H1 (cell line): Measurements from ENCODE around the gene PFDN4. TPM values are rescaled to one million over a fixed set of nuclear protein-coding genes. Genes with fewer than 3 reads are reported as not detected.

ENCODE experiments used
- CTCF ChIA-PET: fragments of 300-600 bp; sonication (Branson Sonifier 250); formaldehyde crosslinking; loops from one replicate; lab custom pipeline; 2021; ENCODE audit not compliant: partially characterized antibody; lab: Charles Lee
- POLR2A ChIA-PET: fragments of 300-600 bp; sonication (Branson Sonifier 250); formaldehyde crosslinking; loops from one replicate; lab custom pipeline; 2021; ENCODE audit warnings: inconsistent platforms; ENCODE audit not compliant: partially characterized antibody; lab: Charles Lee
- DNase-seq, 2 experiments: peaks; one replicate each; pipeline versions ENCODE4 v3.0.0 to v3.0.0-alpha.2; 2010 to 2022; ENCODE audit warnings: low spot score in 2 of 2, low read depth in 1 of 2, mixed read lengths in 1 of 2
- FAIRE-seq: peaks from 2 replicates; lab custom pipeline; 2011; peaks lifted over from hg19 to GRCh38; lab: Jason Lieb, UNC
- H2AFZ ChIP-seq: 2 replicates; pipeline ENCODE4 v1.8.1; 2012; ENCODE audit warnings: low read length, inconsistent platforms
- H2AK5ac ChIP-seq: 2 replicates; pipeline ENCODE4 v1.6.1; 2013; ENCODE audit warnings: low read depth, low read length
- H2BK120ac ChIP-seq: replicated peaks from 2 replicates; pipeline ENCODE3; 2013; ENCODE audit warnings: low read depth, low read length, inconsistent platforms
- H2BK12ac ChIP-seq: 2 replicates; pipeline ENCODE4 v1.6.1; 2013; ENCODE audit warnings: low read depth, low read length
- H2BK15ac ChIP-seq: 2 replicates; pipeline ENCODE4 v1.6.1; 2013; ENCODE audit warnings: low read length
- H2BK20ac ChIP-seq: 2 replicates; pipeline ENCODE4 v1.6.1; 2013; ENCODE audit warnings: low read length
- H2BK5ac ChIP-seq: 2 replicates; pipeline ENCODE4 v1.6.1; 2013; ENCODE audit warnings: low read depth, low read length
- H3K14ac ChIP-seq: 2 replicates; pipeline ENCODE4 v1.6.1; 2013; ENCODE audit warnings: inconsistent platforms; ENCODE audit not compliant: insufficient read length
- H3K18ac ChIP-seq: 2 replicates; pipeline ENCODE4 v1.6.1; 2013; ENCODE audit warnings: low read length; ENCODE audit errors: extremely low read depth
- H3K23ac ChIP-seq: 2 replicates; pipeline ENCODE4 v1.6.1; 2013; ENCODE audit warnings: inconsistent platforms; ENCODE audit not compliant: insufficient read length
- H3K23me2 ChIP-seq: 2 replicates; pipeline ENCODE4 v1.6.1; 2013; ENCODE audit warnings: low read depth, low read length
- H3K27ac ChIP-seq: 2 replicates; pipeline ENCODE4 v1.6.1; 2011; ENCODE audit warnings: low read depth, low read length, inconsistent platforms
- H3K27me3 ChIP-seq, 4 experiments: replicated peaks in 1 of 4; 1 replicate in 1 of 4; 2 replicates in 3 of 4; pipeline versions ENCODE4 v1.6.1 to v1.8.1; 2011 to 2013; ENCODE audit warnings: low read length in 3 of 4, mild to moderate bottlenecking in 3 of 4, inconsistent platforms in 2 of 4, mixed read lengths in 2 of 4, moderate library complexity in 1 of 4; ENCODE audit not compliant: control insufficient read depth in 3 of 4, insufficient read depth in 3 of 4; ENCODE audit errors: extremely low read depth in 1 of 4
- H3K36me3 ChIP-seq, 4 experiments: 2 replicates each; pipeline versions ENCODE4 v1.6.1 to v1.8.1; 2011 to 2013; ENCODE audit warnings: mild to moderate bottlenecking in 4 of 4, low read length in 3 of 4, moderate library complexity in 2 of 4, control low read depth in 1 of 4, inconsistent platforms in 1 of 4; ENCODE audit not compliant: insufficient read depth in 4 of 4, control insufficient read depth in 2 of 4
- H3K4ac ChIP-seq: replicated peaks from 2 replicates; pipeline ENCODE3; 2013; ENCODE audit warnings: low read length, low read depth, mixed read lengths, inconsistent platforms; ENCODE audit not compliant: insufficient read length
- H3K4me1 ChIP-seq, 4 experiments: replicated peaks in 1 of 4; 1 replicate in 1 of 4; 2 replicates in 3 of 4; pipeline versions ENCODE4 v1.6.1 to v1.8.1; 2011 to 2013; ENCODE audit warnings: low read length in 3 of 4, inconsistent platforms in 2 of 4, mixed read lengths in 1 of 4; ENCODE audit not compliant: insufficient read depth in 4 of 4, control insufficient read depth in 3 of 4
- H3K4me2 ChIP-seq, 2 experiments: 2 replicates each; pipeline versions ENCODE4 v1.6.1 to v1.8.1; 2011 to 2013; ENCODE audit warnings: low read depth in 2 of 2, low read length in 2 of 2, control low read depth in 1 of 2, inconsistent platforms in 1 of 2, mild to moderate bottlenecking in 1 of 2; ENCODE audit not compliant: insufficient read depth in 1 of 2
- H3K4me3 ChIP-seq, 4 experiments: fragments of 200-600, 300-600 bp in 1 of 4; sonication (generic), shearing (Covaris generic), sonication (Bioruptor Twin) in 1 of 4; 2 replicates each; pipeline versions ENCODE4 v1.5.1 to v1.8.1; 2011 to 2016; ENCODE audit warnings: low read length in 4 of 4, low read depth in 3 of 4, control low read depth in 2 of 4, inconsistent platforms in 2 of 4, mild to moderate bottlenecking in 2 of 4, mixed read lengths in 1 of 4, moderate library complexity in 1 of 4; ENCODE audit not compliant: insufficient read depth in 2 of 4; ENCODE audit errors: extremely low read depth in 1 of 4
- H3K56ac ChIP-seq: replicated peaks from 2 replicates; pipeline ENCODE3; 2013; ENCODE audit warnings: low read depth, mild to moderate bottlenecking, mixed read lengths, low read length, inconsistent platforms; ENCODE audit not compliant: insufficient read length
- H3K79me1 ChIP-seq: 2 replicates; pipeline ENCODE4 v1.6.1; 2013; ENCODE audit warnings: low read depth, low read length, control low read depth
- H3K79me2 ChIP-seq, 2 experiments: 2 replicates each; pipeline versions ENCODE4 v1.6.1 to v1.8.1; 2012 to 2013; ENCODE audit warnings: low read length in 2 of 2, mild to moderate bottlenecking in 2 of 2, inconsistent platforms in 1 of 2; ENCODE audit not compliant: insufficient read depth in 2 of 2, control insufficient read depth in 1 of 2
- H3K9ac ChIP-seq, 4 experiments: replicated peaks in 1 of 4; 1 replicate in 1 of 4; 2 replicates in 3 of 4; pipeline versions ENCODE4 v1.6.1 to v1.8.1; 2011 to 2013; ENCODE audit warnings: low read depth in 3 of 4, low read length in 3 of 4, control low read depth in 2 of 4, mild to moderate bottlenecking in 2 of 4, moderate library complexity in 2 of 4, inconsistent platforms in 1 of 4; ENCODE audit errors: extremely low read depth in 1 of 4
- H3K9me3 ChIP-seq, 2 experiments: 2 replicates each; pipeline versions ENCODE4 v1.6.1 to v1.8.1; 2012 to 2013; ENCODE audit warnings: mild to moderate bottlenecking in 2 of 2, moderate library complexity in 2 of 2, control low read depth in 1 of 2, inconsistent platforms in 1 of 2, low read depth in 1 of 2, low read length in 1 of 2, mixed read lengths in 1 of 2; ENCODE audit not compliant: insufficient read depth in 2 of 2
- H4K20me1 ChIP-seq, 2 experiments: replicated peaks in 1 of 2; 2 replicates each; pipeline versions ENCODE3 to v1.8.1; 2011 to 2013; ENCODE audit warnings: inconsistent platforms in 2 of 2, low read length in 2 of 2, mild to moderate bottlenecking in 1 of 2; ENCODE audit not compliant: insufficient read depth in 2 of 2, control insufficient read depth in 1 of 2
- H4K5ac ChIP-seq: 2 replicates; pipeline ENCODE4 v1.6.1; 2013; ENCODE audit warnings: low read length, low read depth, mixed read lengths, inconsistent platforms; ENCODE audit not compliant: insufficient read length
- H4K8ac ChIP-seq: 2 replicates; pipeline ENCODE4 v1.8.0; 2013; ENCODE audit warnings: mild to moderate bottlenecking, moderate library complexity, low read length, inconsistent platforms; ENCODE audit not compliant: insufficient read depth; ENCODE audit errors: extremely low read depth
- H4K91ac ChIP-seq: replicated peaks from 2 replicates; pipeline ENCODE3; 2013; ENCODE audit warnings: low read length, mixed read lengths, inconsistent platforms; ENCODE audit not compliant: insufficient read length
- CTBP2 ChIP-seq: IDR thresholded peaks from 2 replicates; pipeline ENCODE4 v1.7.0; 2011; ENCODE audit warnings: borderline replicate concordance, mild to moderate bottlenecking, moderate library complexity, mixed read lengths, low read length; ENCODE audit not compliant: insufficient read depth, insufficient read length
- FOSL1 ChIP-seq: IDR thresholded peaks from 2 replicates; pipeline ENCODE4 v1.6.1; 2011; ENCODE audit warnings: mild to moderate bottlenecking, low read depth, low read length, moderate library complexity; ENCODE audit not compliant: insufficient read depth
- KDM4A ChIP-seq: IDR thresholded peaks from one replicate; pipeline ENCODE4 v1.7.1; 2012; ENCODE audit warnings: low read depth, mild to moderate bottlenecking, moderate library complexity, low read length, inconsistent platforms; ENCODE audit not compliant: severe bottlenecking
- RAD21 ChIP-seq, 2 experiments: IDR thresholded peaks in 1 of 2; conservative IDR thresholded peaks in 1 of 2; 2 replicates each; pipeline ENCODE4 v1.6.1; 2011; ENCODE audit warnings: low read depth in 2 of 2, low read length in 2 of 2, improper control_type of control experiment in 1 of 2, inconsistent platforms in 1 of 2, mild to moderate bottlenecking in 1 of 2, moderate library complexity in 1 of 2
- SP2 ChIP-seq: IDR thresholded peaks from 2 replicates; pipeline ENCODE4 v1.6.1; 2012; ENCODE audit warnings: mild to moderate bottlenecking, low read length, inconsistent platforms
- SUZ12 ChIP-seq: fragments of 200-600 bp; sonication (generic); IDR thresholded peaks from 2 replicates; pipeline ENCODE4 v1.6.1; 2012; ENCODE audit warnings: mild to moderate bottlenecking, inconsistent platforms, low read length, moderate library complexity, mixed read lengths
- polyA plus RNA-seq, 7 experiments: library from polyadenylated mRNA; depleted of rRNA in 3 of 7; stranded (reverse) in 5 of 7; unstranded in 2 of 7; fragments of >200 nt in 5 of 7; fragments of 200-250 nt in 2 of 7; gene quantifications; 1 replicate in 5 of 7; 2 replicates in 1 of 7; 4 replicates in 1 of 7; pipeline versions ENCODE4 v1.2.1 to v1.2.3, GENCODE V29; 2011 to 2013; ENCODE audit warnings: missing spikeins in 2 of 7, mixed read lengths in 2 of 7
- total RNA-seq: library from RNA; stranded (reverse); fragmentation: NEBNext Ultra II Directional; extraction: Animal tissue kit (Norgen Biotek cat#: 25700); gene quantifications from 2 replicates; pipeline ENCODE4 v1.2.1, GENCODE V29; 2021
- TF ChIP-seq, protein P1 (sequence below): IDR thresholded peaks from 2 replicates; pipeline ENCODE4 v1.6.1; 2012; ENCODE audit warnings: inconsistent platforms
- TF ChIP-seq, protein P2 (sequence below): IDR thresholded peaks from 2 replicates; pipeline ENCODE4 v1.6.1; 2011; ENCODE audit warnings: low read length, improper control_type of control experiment

PFDN4 gene
- total and polyA plus RNA-seq, 2 of the 8 experiments (the other 6 are each of a cell fraction or from before 2014, with no cell fraction given) = 41.9 to 96.8 TPM

DNA sequence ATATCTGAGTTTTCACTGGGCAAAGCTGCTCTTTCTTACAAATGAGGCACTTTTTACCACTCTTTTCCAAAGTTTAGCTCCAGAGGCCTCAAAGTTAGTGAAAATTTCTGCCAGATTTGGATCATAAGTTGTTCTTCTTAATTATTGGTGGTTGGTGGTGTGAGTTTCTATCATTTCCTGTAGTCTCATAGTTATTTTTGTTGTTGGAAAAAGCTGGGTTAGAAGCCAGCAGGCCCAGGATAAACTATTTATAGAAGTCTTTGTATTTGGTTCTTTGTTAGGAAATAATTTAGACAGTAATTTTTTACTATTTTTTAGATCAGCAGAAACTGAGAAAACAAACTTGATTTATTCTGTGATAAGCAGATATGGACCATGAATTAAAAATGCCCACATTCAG is 10.6 kb downstream of the PFDN4 start:
- Histone ChIP-seq H2BK12ac (no peak overlapping the region), H3K27me3 (no peaks in the 10 kb centered on the region), H2BK120ac (no peak overlapping the region), H3K14ac (no peak overlapping the region), H2BK20ac (no peak overlapping the region), H3K4ac (no peak overlapping the region), H3K9ac (no peak overlapping the region), H3K56ac (no peak overlapping the region), H2AFZ (no peak overlapping the region), H2BK15ac (no peak overlapping the region), H3K23ac (no peak overlapping the region), H4K8ac (no peak overlapping the region), H3K79me1 (no peaks in the 10 kb centered on the region; the same call in 1 of the 2 replicates), H2AK5ac (no peak overlapping the region), H3K4me2 (no peak overlapping the region), H3K18ac (no peak overlapping the region), H3K36me3 (peaks cover 3 to 47% (median 17%) of the 10 kb centered on the region in 4 experiments), H4K20me1 (peaks cover 0 to 3% of the 10 kb centered on the region in 2 experiments), H3K79me2 (peaks cover 0 to 27% of the 10 kb centered on the region in 2 experiments; a peak in 2 of 4 replicates), H3K23me2 (no peaks in the 10 kb centered on the region; the same call in 1 of the 2 replicates), H3K4me3 (no peak overlapping the region), H4K5ac (no peak overlapping the region), H3K9me3 (no peaks in the 10 kb centered on the region), H3K4me1 (peaks cover 0 to 12% (median 11%) of the 10 kb centered on the region in 4 experiments; a peak in 5 of 7 replicates), H3K27ac (no peak overlapping the region), H2BK5ac (no peak overlapping the region), H4K91ac (no peak overlapping the region)
- ChIA-PET POLR2A (no interaction called here), CTCF (interaction anchor here (1.4 to 3.3 kb wide), 2 partner anchors 13 to 429 kb away, joined by 3 to 27 read pairs; no protein-coding TSS in a partner anchor)
- FAIRE-seq = no peak
- DNase-seq = no peak
- TF ChIP-seq RAD21 (IDR thresholded peaks at IDR 0.05 in 1 of 2, conservative IDR thresholded peaks at IDR 0.05 in 1 of 2; ENCODE audit: low read depth in 2 of 2, low read length in 2 of 2) = no peak
- TF ChIP-seq SUZ12 = no peak
- TF ChIP-seq SP2 = no peak
- TF ChIP-seq CTBP2 = no peak
- TF ChIP-seq, protein P1, sequence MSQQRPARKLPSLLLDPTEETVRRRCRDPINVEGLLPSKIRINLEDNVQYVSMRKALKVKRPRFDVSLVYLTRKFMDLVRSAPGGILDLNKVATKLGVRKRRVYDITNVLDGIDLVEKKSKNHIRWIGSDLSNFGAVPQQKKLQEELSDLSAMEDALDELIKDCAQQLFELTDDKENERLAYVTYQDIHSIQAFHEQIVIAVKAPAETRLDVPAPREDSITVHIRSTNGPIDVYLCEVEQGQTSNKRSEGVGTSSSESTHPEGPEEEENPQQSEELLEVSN = no peak
- TF ChIP-seq FOSL1 = no peak
- no peak for TF ChIP-seq KDM4A
- TF ChIP-seq, protein P2, sequence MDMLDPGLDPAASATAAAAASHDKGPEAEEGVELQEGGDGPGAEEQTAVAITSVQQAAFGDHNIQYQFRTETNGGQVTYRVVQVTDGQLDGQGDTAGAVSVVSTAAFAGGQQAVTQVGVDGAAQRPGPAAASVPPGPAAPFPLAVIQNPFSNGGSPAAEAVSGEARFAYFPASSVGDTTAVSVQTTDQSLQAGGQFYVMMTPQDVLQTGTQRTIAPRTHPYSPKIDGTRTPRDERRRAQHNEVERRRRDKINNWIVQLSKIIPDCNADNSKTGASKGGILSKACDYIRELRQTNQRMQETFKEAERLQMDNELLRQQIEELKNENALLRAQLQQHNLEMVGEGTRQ = no peak
